ENCODE data around the gene GAGE10. TPM values are rescaled to one million over a fixed set of nuclear protein-coding genes. Genes with fewer than 3 reads are reported as not detected.

Gene GAGE10
- polyA plus RNA-seq, 2 of the 4 experiments (the other 2 are of a cell fraction) = not detected

DNA sequence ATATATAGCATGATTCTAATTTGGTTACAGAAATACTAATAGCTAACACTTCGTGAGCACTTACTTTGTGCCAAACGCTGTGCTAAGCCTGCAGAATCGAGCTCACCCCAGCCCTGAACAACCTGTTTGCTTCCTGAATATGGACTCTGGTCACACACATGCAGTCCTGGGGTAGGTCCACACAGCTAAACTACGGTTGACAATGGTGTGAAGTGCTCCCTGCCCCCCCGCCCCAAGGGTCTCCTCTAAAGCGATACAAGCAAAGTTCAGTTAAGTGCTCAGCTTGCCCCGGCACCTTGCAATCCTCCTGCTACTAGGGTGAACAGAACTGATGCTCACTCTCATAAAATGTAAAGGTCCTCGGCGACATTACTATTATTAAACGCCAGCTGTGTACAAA lies 39.8 kb upstream of the GAGE10 start:
- 69% methylated on average over 9 of the region's 10 CpGs for WGBS (ENCODE audit: missing lambda C conversion rate)
- ATAC-seq (no peak), DNase-seq (ENCODE audit: low read depth in 1 of 2, low spot score in 1 of 2) (no peak), FAIRE-seq (no peak)
- Histone ChIP-seq H3K4me1 (0 out of 3 replicates have a peak, but pooled peaks cover 6% of the 10 kb centered on the region), H3K27ac (no peak overlapping the region), H3K4me2 (no peak overlapping the region), H3K9me3 (no peaks in the 10 kb centered on the region), H3K4me3 (no peak overlapping the region)
- no peak for TF ChIP-seq HEYL (CRISPR knock-in tag; IDR thresholded peaks at IDR 0.05)
- ChIA-PET POLR2A (no interaction called here), CTCF (interaction anchor here (0.9 kb wide), 1 partner anchor 70 kb away, joined by 3 read pairs; no protein-coding TSS in a partner anchor)

DNA sequence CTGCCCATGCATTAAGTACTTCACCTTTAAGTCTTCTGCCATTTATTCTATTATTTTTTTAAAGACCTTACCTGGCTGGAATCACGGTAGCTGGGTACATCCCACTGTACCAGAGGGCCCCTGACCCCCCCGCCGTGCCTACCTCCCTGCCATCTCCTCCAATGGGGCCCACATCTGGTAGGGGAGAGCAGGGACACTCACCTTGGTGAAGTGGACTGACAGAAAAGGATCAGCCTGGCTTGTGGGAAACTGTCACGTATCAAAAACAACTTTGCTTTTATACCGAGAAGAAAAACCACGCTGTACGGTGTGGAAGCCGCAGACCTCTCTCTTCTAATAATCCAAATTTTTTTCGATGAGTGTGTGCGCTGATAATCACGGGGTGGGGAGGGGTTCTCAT lies 39.0 kb upstream of the GAGE10 start, which contains the start of gene FOXP3:
FOXP3 (minus strand) TSS at position 251 of the 400 bp plus-strand sequence. CDS start 6,205 bp downstream, outside the sequence.
- CTCF ChIA-PET = no interaction called here
- Histone ChIP-seq H3K4me1 (0 out of 3 replicates have a peak, but pooled peaks cover 6% of the 10 kb centered on the region), H3K4me3 (no peak within 1 kb of the TSS), H3K27ac (no peak within 1 kb of the TSS), H3K4me2 (no peak within 1 kb of the TSS), H3K9me3 (no peaks in the 10 kb centered on the region)
- DNase-seq (ENCODE audit: low read depth in 1 of 2, low spot score in 1 of 2) (no peak), ATAC-seq (no peak), FAIRE-seq (no peak)
- POLR2A ChIA-PET = no interaction called here
- 75% methylated on average over 11 of the region's 11 CpGs for WGBS (ENCODE audit: missing lambda C conversion rate)
- no peak for TF ChIP-seq GATA3 (IDR thresholded peaks at IDR 0.05; ENCODE audit: borderline replicate concordance)
- TF ChIP-seq ATOH8 (CRISPR knock-in tag; IDR thresholded peaks at IDR 0.05; ENCODE audit: low read depth) = no peak
- TF ChIP-seq SREBF2 (IDR thresholded peaks at IDR 0.05) = no peak
- TF ChIP-seq E2F6 (IDR thresholded peaks at IDR 0.05; ENCODE audit: borderline replicate concordance, low read depth) = no peak
- TF ChIP-seq RARB (CRISPR knock-in tag; IDR thresholded peaks at IDR 0.05) = no peak
- no peak for TF ChIP-seq ZNF302 (CRISPR knock-in tag; IDR thresholded peaks at IDR 0.05)

GRCh38 chrX:49266523-49267445 lies 36.7 kb upstream of the GAGE10 start:
- H3K4me2 ChIP-seq = no peak overlapping the region
- H3K27ac ChIP-seq = no peak overlapping the region
- ATAC-seq (no peak), DNase-seq (ENCODE audit: low read depth in 1 of 2, low spot score in 1 of 2) (no peak), FAIRE-seq (no peak)
- TF ChIP-seq RAD21 (conservative IDR thresholded peaks at IDR 0.05 in 1 of 2, IDR thresholded peaks at IDR 0.05 in 1 of 2) (no peak), FOSB (CRISPR knock-in tag; IDR thresholded peaks at IDR 0.05) (no peak), JUN (IDR thresholded peaks at IDR 0.05) (no peak), KDM1A (IDR thresholded peaks at IDR 0.05; ENCODE audit: low read depth) (no peak), RARB (CRISPR knock-in tag; IDR thresholded peaks at IDR 0.05) (no peak), ESRRA (IDR thresholded peaks at IDR 0.05; ENCODE audit: borderline replicate concordance, low read length) (no peak), MAFK (IDR thresholded peaks at IDR 0.05; ENCODE audit: partially characterized antibody) (no peak), EHMT2 (IDR thresholded peaks at IDR 0.05; ENCODE audit: low read depth) (no peak), FOSL2 (IDR thresholded peaks at IDR 0.05) (no peak), FOSL2 (CRISPR knock-in tag; IDR thresholded peaks at IDR 0.05) (no peak), BHLHE40 (IDR thresholded peaks at IDR 0.05; ENCODE audit: low read depth, low read length) (no peak)
- TF ChIP-seq, protein P1, sequence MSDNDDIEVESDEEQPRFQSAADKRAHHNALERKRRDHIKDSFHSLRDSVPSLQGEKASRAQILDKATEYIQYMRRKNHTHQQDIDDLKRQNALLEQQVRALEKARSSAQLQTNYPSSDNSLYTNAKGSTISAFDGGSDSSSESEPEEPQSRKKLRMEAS (IDR thresholded peaks at IDR 0.05) = no peak
- TF ChIP-seq, protein P2, sequence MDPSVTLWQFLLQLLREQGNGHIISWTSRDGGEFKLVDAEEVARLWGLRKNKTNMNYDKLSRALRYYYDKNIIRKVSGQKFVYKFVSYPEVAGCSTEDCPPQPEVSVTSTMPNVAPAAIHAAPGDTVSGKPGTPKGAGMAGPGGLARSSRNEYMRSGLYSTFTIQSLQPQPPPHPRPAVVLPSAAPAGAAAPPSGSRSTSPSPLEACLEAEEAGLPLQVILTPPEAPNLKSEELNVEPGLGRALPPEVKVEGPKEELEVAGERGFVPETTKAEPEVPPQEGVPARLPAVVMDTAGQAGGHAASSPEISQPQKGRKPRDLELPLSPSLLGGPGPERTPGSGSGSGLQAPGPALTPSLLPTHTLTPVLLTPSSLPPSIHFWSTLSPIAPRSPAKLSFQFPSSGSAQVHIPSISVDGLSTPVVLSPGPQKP (IDR thresholded peaks at IDR 0.05; ENCODE audit: low read depth, low read length) = no peak
- WGBS (ENCODE audit: missing lambda C conversion rate) = 65% methylated on average over 10 of the region's 10 CpGs
- ChIA-PET POLR2A (no interaction called here), CTCF (interaction anchor here (0.7 kb wide), 2 partner anchors 8 to 36 kb away, joined by 3 read pairs; no protein-coding TSS in a partner anchor)
- H3K4me3 ChIP-seq = no peak overlapping the region
- peaks cover 19% of the 10 kb centered on the region; the same call in 2 of the 3 replicates for H3K4me1 ChIP-seq
- H3K9me3 ChIP-seq = no peaks in the 10 kb centered on the region
